GM18498 (cell line): ENCODE results near the gene TSPAN31.

Source experiments
- ATAC-seq: cut with Tn5 transposase; IDR thresholded peaks from one replicate; pipeline ENCODE4 v1.9.1; 2021; ENCODE audit warnings: mild to moderate bottlenecking, moderate library complexity; ENCODE audit not compliant: unreplicated experiment

Gene TSPAN31

GRCh38 chr12:57782243-57782607 lies 37.4 kb downstream of the TSPAN31 start:
- peak; percentile 5 for ATAC-seq

GRCh38 chr12:57782608-57783465 lies 38.0 kb downstream of the TSPAN31 start, which contains the start of gene TSFM:
Gene TSFM (plus strand): TSS chr12:57782787. CDS start chr12:57782802, 15 bp downstream.
- ATAC-seq: peak; percentile 85

GRCh38 chr12:57783466-57783801 lies 38.6 kb downstream of the TSPAN31 start:
- no peak for ATAC-seq

GRCh38 chr12:57783861-57784260 lies 39.0 kb downstream of the TSPAN31 start:
- no peak for ATAC-seq

GRCh38 chr12:57793920-57794319 lies 49.1 kb downstream of the TSPAN31 start:
- no peak for ATAC-seq

GRCh38 chr12:57795354-57795753 lies 50.5 kb downstream of the TSPAN31 start:
- ATAC-seq: no peak

- no peak for ATAC-seq
These were observed 52.2 kb downstream of the TSPAN31 start for GRCh38 chr12:57796996-57797395.

GRCh38 chr12:57797933-57798332 lies 53.1 kb downstream of the TSPAN31 start:
- no peak for ATAC-seq
